Panc1 (cell line): Measurements from ENCODE around the gene ADCY2.

Experiments used
- CTCF ChIP-seq: fragments of 450-650 bp; IDR thresholded peaks from 2 replicates; pipeline ENCODE4 v1.5.1; 2017; ENCODE audit warnings: mild to moderate bottlenecking
- POLR2AphosphoS5 ChIP-seq: IDR thresholded peaks from 2 replicates; pipeline ENCODE4 v1.6.1; 2012; ENCODE audit warnings: mild to moderate bottlenecking, low read depth, low read length, moderate library complexity
- REST ChIP-seq, 2 experiments: IDR thresholded peaks; 2 replicates each; pipeline ENCODE4 v1.6.1; 2011 to 2012; ENCODE audit warnings: low read depth in 2 of 2, control low read depth in 1 of 2, low read length in 1 of 2, mild to moderate bottlenecking in 1 of 2, moderate library complexity in 1 of 2; ENCODE audit not compliant: insufficient read depth in 1 of 2
- SIN3A ChIP-seq: IDR thresholded peaks from 2 replicates; pipeline ENCODE4 v1.6.1; 2012; ENCODE audit warnings: low read depth, mild to moderate bottlenecking, low read length, moderate library complexity, borderline replicate concordance; ENCODE audit not compliant: insufficient read depth
- TCF7L2 ChIP-seq: IDR thresholded peaks from 2 replicates; pipeline ENCODE4 v1.6.1; 2011; ENCODE audit warnings: mild to moderate bottlenecking, low read depth, low read length, inconsistent platforms

GRCh38 chr5:7824995-7825394 is 429.1 kb downstream of the ADCY2 start:
- no peak for TF ChIP-seq SIN3A
- no peak for TF ChIP-seq POLR2AphosphoS5
- TF ChIP-seq REST (IDR thresholded peaks at IDR 0.05; ENCODE audit: insufficient read depth in 1 of 2, low read depth in 2 of 2, low read length in 1 of 2) = no peak
- TF ChIP-seq CTCF = no peak
- TF ChIP-seq TCF7L2 = no peak
